ENCODE data around the gene PIM3.
"Not testable (repeated sequence)": the region's sequence is repeated elsewhere in the genome, so short reads cannot be mapped to it uniquely, and the experiment has no call there.

PIM3 gene

GRCh38 chr22:49966774-49967705, 6.5 kb downstream of the PIM3 start:
- DNase-seq (ENCODE audit: low read depth in 2 of 2): no peak

DNA sequence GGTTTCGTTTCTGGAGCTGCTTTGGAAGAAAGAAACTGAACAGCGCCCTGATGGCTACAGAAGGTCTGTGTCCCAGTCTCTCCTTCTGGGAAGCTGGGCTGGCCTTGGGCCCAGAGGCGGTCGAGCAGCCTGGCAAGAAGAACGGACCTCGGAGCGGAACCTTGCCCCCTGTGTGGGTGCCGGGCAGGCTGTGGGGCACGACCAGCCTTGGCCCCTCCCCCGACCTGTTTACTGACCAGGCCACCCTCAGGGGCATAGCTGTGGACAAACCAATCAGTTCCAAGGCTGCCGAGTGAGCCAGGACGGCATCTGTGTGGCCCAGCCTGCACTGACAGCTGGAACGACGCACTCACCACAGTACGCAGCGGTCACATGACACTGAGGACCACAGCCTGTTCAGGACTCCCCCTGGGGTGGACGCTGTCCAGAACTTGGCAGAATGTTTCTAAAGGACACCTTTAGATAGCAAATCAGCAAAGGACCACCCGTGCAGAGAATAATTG, 7.2 kb downstream of the PIM3 start:
- no peak for DNase-seq (ENCODE audit: low read depth in 2 of 2)

DNA sequence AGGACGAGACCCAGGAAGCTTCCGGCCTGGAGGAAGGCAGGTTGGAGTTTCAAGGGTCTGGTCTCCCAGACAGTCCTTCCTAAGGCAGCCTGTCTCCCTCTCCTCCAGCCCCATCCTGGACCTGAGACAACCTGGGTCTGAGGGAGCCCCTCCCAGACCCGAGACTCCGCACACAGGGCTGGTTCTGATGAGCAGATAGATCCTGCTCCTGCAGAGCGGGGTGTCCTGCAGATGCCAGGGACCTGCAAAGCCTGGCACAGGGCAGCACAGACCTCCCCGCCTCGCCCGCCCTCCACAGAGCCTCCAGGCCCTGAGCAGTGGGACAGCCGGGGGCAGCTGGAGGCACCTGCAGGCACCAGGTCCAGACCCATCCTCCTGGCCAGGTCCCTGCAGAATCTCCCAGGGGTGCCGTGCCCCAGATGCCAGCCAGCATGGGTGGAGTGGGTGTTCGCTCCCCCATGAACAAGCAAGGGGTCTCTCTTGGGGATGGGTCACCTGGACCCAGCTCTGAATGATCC, 7.8 kb downstream of the PIM3 start:
- DNase-seq (ENCODE audit: low read depth in 2 of 2): no peak

DNA sequence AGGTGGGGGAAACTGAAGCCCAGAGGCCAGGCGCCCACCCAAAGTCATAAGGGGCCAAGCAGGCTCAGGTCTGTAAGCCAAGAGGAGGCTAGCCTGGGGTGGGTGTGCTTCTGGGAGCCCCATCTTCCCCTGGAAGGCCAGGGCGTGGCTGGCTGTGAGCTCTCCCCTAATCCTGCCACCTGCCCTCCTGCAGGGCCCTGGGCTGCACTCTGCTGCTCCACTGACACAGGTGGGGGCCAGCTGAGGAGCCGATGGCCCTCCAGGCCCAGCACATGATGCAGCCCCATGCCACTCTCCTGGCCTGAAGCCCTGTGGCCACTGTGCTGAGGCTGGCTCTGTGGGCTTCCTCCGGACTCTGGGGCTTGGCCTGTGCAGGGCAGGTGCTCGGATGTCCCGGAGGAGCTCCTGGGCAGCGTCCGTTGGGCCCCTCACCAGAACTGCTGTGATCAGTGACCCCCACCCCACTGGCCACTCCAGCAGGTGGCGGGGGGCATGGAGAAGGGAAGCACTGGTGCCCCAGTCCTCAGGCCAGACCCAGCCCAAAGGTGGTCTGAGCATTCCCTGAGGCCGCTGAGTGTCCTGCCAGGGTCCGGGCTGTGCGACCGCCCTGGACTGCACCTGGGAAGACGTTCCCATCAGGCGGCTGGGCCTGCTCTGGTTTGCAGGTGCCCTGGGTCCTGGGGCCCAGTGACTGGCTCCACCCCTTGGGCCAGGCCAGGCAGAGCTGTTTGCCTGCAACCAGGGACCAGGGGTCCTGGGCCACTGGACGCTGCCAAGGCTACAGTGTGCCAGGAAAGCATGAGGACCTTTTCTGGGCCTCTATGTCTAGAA, 8.5 kb downstream of the PIM3 start:
- DNase-seq (ENCODE audit: low read depth in 2 of 2): no peak

DNA sequence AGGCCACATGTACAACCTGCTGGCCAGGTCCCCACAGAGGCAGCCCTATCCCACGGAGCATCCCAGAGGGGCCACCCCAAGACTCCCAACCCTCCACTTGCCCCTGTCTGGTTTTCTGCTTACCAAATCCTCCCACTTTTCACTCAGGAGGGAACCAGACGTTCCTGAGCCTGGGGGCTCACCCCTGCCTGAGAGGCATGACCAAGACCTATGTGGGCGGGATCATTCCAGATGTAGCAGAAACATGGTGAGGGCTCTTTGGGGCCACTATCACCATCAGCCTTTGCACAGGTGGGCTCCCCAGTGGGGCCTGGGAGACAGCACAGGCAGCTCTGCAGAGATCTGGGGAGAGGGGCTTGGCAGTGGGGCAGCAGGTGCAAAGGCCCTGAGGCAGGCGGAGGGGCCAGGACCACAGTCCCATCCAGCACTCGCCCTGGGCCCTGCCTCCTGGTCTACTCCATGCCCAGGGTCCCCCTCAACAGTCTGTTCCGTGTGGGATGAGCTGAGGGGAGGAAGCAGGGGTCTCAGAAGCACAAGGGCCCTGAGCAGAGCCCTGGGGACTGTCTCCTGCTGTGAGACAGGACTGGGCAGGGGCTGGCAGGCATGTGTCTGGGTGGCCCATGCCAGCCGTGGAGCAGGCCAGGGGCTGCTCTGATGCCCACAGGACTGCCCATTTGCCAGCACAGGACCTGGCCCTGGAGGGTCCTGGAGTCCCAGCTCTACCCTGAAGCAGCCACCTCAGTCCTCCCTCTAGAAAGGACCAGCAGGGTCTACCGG, 9.4 kb downstream of the PIM3 start:
- DNase-seq (ENCODE audit: low read depth in 2 of 2): no peak

GRCh38 chr22:49970528-49971231, 10.1 kb downstream of the PIM3 start:
- DNase-seq (ENCODE audit: low read depth in 2 of 2): peak; percentile 83 to 87

- no peak for DNase-seq (ENCODE audit: low read depth in 2 of 2)
Observed at GRCh38 chr22:49971232-49972162, 10.9 kb downstream of the PIM3 start.

- no peak for DNase-seq (ENCODE audit: low read depth in 2 of 2)
Observed at GRCh38 chr22:49972163-49973017, 11.8 kb downstream of the PIM3 start.

GRCh38 chr22:49973018-49973961, 12.7 kb downstream of the PIM3 start:
- no peak for DNase-seq (ENCODE audit: low read depth in 2 of 2)

DNA sequence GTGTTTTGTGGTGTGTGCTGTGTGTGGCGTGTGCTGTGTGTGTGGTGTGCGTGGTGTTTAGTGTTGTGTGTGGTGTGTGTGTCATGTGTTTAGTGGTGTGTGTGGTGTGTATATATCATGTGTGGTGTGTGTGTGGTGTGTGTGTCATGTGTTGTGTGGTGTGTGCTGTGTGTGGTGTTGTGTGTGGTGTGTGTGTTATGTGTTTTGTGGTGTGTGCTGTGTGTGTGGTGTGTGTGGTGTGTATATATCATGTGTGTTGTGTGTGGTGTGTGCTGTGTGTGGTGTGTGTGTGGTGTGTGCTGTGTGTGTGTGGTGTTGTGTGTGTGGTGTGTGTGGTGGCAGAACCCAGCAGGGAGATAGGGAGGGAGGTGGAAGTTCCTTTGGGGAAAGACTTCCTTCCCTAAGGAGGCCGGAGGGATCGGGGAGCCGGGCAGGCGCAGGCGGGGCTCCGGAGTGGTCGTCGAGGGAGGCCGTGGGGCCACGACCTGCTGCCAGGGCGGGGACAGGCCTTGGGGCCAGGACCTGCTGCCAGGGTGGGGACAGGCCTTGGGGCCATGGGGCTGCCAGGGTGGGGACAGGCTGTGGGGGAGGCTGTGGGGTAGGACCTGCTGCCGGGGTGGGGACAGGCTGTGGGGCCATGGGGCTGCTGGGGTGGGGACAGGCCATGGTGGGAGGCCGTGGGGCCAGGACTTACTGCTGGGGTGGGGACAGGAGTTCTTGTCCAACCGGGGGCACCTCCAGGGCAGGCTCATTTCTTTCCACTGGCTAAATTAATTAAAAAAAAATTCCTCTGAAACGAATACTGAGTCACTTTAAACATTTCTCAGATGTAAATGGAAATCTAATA, 15.2 kb downstream of the PIM3 start:
- DNase-seq (ENCODE audit: low read depth in 2 of 2): no peak

GRCh38 chr22:49976439-49977175, 16.0 kb downstream of the PIM3 start:
- DNase-seq (ENCODE audit: low read depth in 2 of 2): no peak

DNA sequence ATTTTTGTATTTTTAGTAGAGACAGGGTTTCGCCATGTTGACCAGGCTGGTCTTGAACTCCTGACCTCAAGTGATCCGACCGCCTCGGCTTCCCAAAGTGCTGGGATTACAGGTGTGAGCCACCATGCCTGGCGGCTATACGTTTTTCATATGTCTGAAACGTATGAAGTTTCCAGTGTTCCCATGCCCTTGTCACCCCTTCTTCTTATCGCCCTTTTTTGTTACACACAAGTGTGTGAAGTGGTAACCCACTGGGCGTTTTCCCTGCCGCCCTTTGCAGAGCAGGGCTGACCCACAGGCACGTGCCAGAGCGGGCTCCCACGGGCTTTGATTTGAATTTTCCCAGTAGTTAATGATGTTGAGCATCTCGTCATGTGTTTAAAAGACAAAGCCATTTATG, 17.0 kb downstream of the PIM3 start:
- no peak for DNase-seq (ENCODE audit: low read depth in 2 of 2)

DNA sequence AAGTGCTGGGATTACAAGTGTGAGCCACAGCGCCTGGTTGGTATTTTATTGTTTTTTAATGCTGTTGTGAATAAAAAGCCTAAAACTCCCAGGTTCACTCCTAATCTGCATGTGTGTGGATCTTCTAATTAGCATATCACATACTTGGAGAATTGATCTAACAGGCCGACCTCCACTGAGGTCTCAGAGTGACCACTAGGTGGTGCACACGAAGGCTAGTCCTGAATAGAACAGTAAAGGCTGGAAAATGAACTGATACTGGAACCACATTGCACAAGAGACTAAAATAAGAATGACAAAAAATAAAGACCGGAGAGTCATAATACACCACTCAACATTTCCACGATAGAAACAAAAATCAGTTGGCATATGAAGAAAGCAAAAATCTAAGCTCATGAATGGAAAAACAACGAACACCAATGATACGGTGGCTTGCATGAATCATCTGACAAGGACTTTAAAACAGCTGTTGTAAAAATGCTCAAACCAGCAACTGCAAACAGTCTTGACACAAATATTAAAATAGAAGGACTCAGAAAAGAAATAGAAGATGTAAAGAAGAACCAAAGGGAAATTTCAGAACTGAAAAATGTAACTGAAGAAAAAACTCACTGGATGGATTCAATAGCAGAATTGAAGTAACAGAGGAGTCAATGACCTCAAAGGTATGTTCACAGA, 19.2 kb downstream of the PIM3 start:
- no peak for DNase-seq (ENCODE audit: low read depth in 2 of 2)

GRCh38 chr22:49981799-49982198, 21.2 kb downstream of the PIM3 start:
- not testable (repeated sequence) for DNase-seq (ENCODE audit: low read depth in 2 of 2)
